ENCODE measurements around the gene IRF2.

DNA sequence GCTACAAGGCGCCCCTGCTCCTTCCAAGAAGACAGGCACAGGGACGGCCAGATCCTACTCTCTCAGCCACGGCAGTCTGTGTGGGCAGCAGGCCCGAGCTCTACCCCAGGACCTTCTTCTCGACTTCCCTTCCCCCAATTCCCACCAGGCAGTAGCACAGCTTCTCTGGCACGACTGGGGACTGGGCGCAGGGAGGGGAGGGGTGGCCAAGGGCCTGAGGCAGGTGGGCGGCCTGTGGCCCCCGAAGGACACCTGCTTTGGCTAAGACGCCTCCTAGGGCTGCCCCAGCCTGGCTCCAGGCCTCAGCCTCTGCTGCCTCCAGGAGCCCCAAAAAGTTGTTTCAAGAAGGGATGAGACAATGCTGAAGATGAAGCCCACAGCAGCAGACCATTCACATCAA is 24.2 kb upstream of the IRF2 start:
- no peak for TF ChIP-seq CSRNP3 (CRISPR knock-in tag; IDR thresholded peaks at IDR 0.05)
- TF ChIP-seq ZFP3 (CRISPR knock-in tag; IDR thresholded peaks at IDR 0.05): no peak
- no peak for TF ChIP-seq CSDC2 (CRISPR knock-in tag; IDR thresholded peaks at IDR 0.05)
- no peak for TF ChIP-seq GLIS3 (CRISPR knock-in tag; IDR thresholded peaks at IDR 0.05)
- no peak for TF ChIP-seq PATZ1 (CRISPR knock-in tag; IDR thresholded peaks at IDR 0.05; ENCODE audit: borderline replicate concordance)
